Measurements from ENCODE around the gene NPHS1. TPM values are rescaled to one million over a fixed set of nuclear protein-coding genes. Genes with fewer than 3 reads are reported as not detected.
"Not testable (repeated sequence)": the region's sequence is repeated elsewhere in the genome, so short reads cannot be mapped to it uniquely, and the experiment has no call there.

NPHS1 gene
- total and polyA plus RNA-seq, 2 donors: 0.34 to 2.4 TPM

DNA sequence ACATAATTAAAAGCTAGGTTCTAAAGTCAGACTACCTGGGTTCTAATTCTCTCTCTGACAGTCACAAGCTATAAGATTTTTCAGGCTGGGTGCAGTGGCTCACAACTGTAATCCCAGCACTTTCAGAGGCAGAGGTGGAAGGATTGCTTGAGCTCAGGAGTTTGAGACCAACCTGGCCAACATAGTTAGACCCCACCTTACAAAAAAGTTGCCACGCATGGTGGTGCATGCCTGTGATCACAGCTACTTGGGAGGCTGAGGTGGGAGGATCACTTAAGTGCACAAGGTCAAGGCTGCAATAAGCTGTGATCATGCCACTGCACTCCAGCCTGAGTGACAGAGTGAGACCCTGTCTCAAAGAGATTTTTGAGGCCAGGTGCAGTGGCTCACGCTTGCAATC lies 42.0 kb upstream of the NPHS1 start:
- WGBS: 100% methylated on average over 2 of the region's 2 CpGs
- Histone ChIP-seq H3K4me1 (ENCODE audit: control insufficient read depth in 2 of 2, insufficient read depth in 2 of 2, low read length in 2 of 2) (peaks cover 6 to 14% of the 10 kb centered on the region in 2 donors), H3K36me3 (ENCODE audit: control insufficient read depth in 2 of 2, insufficient read depth in 2 of 2, low read length in 1 of 2) (peaks cover 64 to 67% of the 10 kb centered on the region in 2 donors), H3K9me3 (ENCODE audit: control insufficient read depth in 2 of 2, insufficient read depth in 1 of 2, low read length in 1 of 2) (no peaks in the 10 kb centered on the region), H3K27ac (ENCODE audit: low read depth in 1 of 2, low read length in 1 of 2) (no peak overlapping the region), H3K4me3 (ENCODE audit: low read length in 2 of 2) (no peak overlapping the region), H3K27me3 (ENCODE audit: control insufficient read depth in 2 of 2, insufficient read depth in 1 of 2, low read length in 1 of 2) (no peaks in the 10 kb centered on the region)
- no peak for DNase-seq (ENCODE audit: low read depth in 6 of 9, low spot score in 9 of 9)

DNA sequence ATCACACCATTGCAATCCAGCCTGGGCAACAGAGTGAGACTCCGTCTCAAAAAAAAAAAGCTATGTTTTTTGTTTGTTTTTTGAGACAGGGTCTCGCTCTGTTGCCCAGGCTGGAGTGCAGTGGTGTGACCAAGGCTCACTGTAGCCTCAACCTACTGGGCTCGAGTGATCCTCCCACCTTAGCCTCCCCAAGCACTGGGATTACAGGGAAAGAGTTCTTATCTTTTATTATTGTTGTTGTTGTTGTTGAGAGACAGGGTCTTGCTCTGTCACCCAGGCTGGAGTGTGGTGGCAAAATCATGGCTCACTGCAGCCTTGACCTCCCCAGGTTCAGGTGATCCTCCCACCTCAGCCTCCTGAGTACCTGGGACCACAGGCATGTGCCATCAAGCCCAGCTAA lies 39.5 kb upstream of the NPHS1 start:
- H3K9me3 ChIP-seq (ENCODE audit: control insufficient read depth in 2 of 2, insufficient read depth in 1 of 2, low read length in 1 of 2); H3K4me1 ChIP-seq (ENCODE audit: control insufficient read depth in 2 of 2, insufficient read depth in 2 of 2, low read length in 2 of 2); H3K4me3 ChIP-seq (ENCODE audit: low read length in 2 of 2); H3K27ac ChIP-seq (ENCODE audit: low read depth in 1 of 2, low read length in 1 of 2); DNase-seq (ENCODE audit: low read depth in 6 of 9, low spot score in 9 of 9); H3K27me3 ChIP-seq (ENCODE audit: control insufficient read depth in 2 of 2, insufficient read depth in 1 of 2, low read length in 1 of 2): not testable (repeated sequence)
- WGBS: 99% methylated on average over 3 of the region's 3 CpGs
- H3K36me3 ChIP-seq (ENCODE audit: control insufficient read depth in 2 of 2, insufficient read depth in 2 of 2, low read length in 1 of 2): peaks cover 70 to 71% of the 10 kb centered on the region in 2 donors

DNA sequence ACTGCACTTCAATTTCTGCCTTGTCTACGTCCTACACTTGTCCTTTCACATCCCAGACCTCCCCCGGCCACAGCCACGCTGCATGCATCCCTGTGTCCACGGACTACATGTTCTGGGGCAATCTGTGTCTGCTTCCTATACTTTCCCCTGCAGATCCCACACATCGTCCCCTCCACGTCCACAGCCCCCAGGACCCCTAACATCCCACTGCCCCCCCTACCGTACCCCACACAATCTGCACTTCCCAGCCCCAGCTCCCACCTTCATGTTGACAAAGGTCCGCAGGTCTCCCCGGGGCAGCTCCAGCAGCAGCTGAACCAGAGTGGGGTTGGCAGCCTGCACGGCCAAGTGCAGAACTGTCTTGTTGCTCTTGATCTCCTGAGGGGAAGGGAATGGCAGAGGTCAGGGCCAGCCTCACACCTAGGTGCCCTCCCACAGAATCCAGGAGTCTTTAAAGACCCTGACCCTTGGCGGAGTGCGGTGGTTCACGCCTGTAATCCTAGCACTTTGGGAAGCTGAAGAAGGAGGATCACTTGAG lies 37.9 kb upstream of the NPHS1 start:
- Histone ChIP-seq H3K27me3 (ENCODE audit: control insufficient read depth in 2 of 2, insufficient read depth in 1 of 2, low read length in 1 of 2) (no peaks in the 10 kb centered on the region), H3K27ac (ENCODE audit: low read depth in 1 of 2, low read length in 1 of 2) (no peak overlapping the region), H3K4me1 (ENCODE audit: control insufficient read depth in 2 of 2, insufficient read depth in 2 of 2, low read length in 2 of 2) (no peaks in the 10 kb centered on the region), H3K36me3 (ENCODE audit: control insufficient read depth in 2 of 2, insufficient read depth in 2 of 2, low read length in 1 of 2) (peaks cover 55 to 61% of the 10 kb centered on the region in 2 donors), H3K4me3 (ENCODE audit: low read length in 2 of 2) (no peak overlapping the region), H3K9me3 (ENCODE audit: control insufficient read depth in 2 of 2, insufficient read depth in 1 of 2, low read length in 1 of 2) (no peaks in the 10 kb centered on the region)
- WGBS: 97% methylated on average over 13 of the region's 13 CpGs
- DNase-seq (ENCODE audit: low read depth in 6 of 9, low spot score in 9 of 9): no peak

DNA sequence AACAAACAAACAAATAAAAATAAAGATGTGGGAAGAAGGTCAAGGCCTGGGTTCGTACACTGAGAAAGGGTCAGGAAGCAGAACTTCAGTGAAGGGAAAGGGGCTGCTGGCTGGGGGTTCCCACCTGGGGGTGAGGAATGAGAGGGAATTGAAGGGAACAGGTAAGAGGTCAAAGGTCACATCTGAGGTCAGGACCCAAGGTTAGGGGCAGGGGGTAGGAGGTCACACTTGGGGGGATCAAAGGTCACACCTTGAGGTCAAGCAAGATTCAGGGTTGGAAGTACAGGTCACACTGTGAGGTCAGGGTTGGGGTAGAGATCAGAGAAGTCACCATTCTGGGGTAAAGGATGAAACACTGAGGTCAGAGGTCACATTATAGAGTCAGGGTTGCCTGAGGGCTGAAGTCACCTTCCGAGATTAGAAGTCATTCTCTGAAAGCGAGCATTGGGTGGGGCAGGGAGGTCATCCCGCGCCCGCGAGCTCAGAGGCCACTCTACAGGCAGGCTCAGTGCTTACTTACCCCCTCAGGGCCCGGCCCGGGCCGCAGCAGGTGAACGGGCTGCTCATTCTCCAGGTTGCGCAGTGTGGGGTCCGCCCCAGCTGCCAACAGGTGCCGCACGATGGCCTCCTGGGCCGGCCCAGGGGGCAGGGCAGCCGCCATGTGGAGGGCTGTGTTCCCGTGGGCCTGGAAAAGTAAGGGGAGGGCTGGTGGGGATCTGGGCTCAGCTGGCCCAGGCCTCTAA lies 37.2 kb upstream of the NPHS1 start:
- Histone ChIP-seq H3K4me3 (ENCODE audit: low read length in 2 of 2) (no peak overlapping the region), H3K36me3 (ENCODE audit: control insufficient read depth in 2 of 2, insufficient read depth in 2 of 2, low read length in 1 of 2) (peaks cover 52 to 57% of the 10 kb centered on the region in 2 donors), H3K9me3 (ENCODE audit: control insufficient read depth in 2 of 2, insufficient read depth in 1 of 2, low read length in 1 of 2) (no peaks in the 10 kb centered on the region), H3K4me1 (ENCODE audit: control insufficient read depth in 2 of 2, insufficient read depth in 2 of 2, low read length in 2 of 2) (no peaks in the 10 kb centered on the region), H3K27me3 (ENCODE audit: control insufficient read depth in 2 of 2, insufficient read depth in 1 of 2, low read length in 1 of 2) (no peaks in the 10 kb centered on the region), H3K27ac (ENCODE audit: low read depth in 1 of 2, low read length in 1 of 2) (no peak overlapping the region)
- DNase-seq (ENCODE audit: low read depth in 6 of 9, low spot score in 9 of 9): no peak
- WGBS: 99% methylated on average over 18 of the region's 18 CpGs

DNA sequence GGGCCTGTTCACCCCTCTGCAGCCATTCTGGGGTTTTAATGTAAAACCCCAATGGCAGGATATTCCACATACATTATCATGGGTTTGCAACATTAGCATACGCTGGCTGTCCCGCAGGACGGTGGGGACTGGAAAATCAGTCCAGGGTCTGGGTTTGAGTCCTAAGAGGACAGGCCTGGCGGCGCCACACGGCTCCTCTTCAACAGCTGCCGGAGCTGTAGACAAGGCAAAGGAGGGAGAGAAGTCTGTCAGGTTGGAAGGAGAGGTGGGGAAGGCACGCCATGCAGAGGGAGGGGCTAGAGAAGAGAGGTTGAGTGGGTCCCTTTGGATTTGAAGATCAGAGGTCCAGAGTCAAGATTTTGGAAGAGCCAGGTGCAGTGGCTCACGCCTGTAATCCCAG lies 36.1 kb upstream of the NPHS1 start:
- Histone ChIP-seq H3K4me3 (ENCODE audit: low read length in 2 of 2) (no peak overlapping the region), H3K36me3 (ENCODE audit: control insufficient read depth in 2 of 2, insufficient read depth in 2 of 2, low read length in 1 of 2) (peaks cover 43 to 49% of the 10 kb centered on the region in 2 donors), H3K27me3 (ENCODE audit: control insufficient read depth in 2 of 2, insufficient read depth in 1 of 2, low read length in 1 of 2) (no peaks in the 10 kb centered on the region), H3K4me1 (ENCODE audit: control insufficient read depth in 2 of 2, insufficient read depth in 2 of 2, low read length in 2 of 2) (no peaks in the 10 kb centered on the region), H3K27ac (ENCODE audit: low read depth in 1 of 2, low read length in 1 of 2) (no peak overlapping the region), H3K9me3 (ENCODE audit: control insufficient read depth in 2 of 2, insufficient read depth in 1 of 2, low read length in 1 of 2) (no peaks in the 10 kb centered on the region)
- WGBS: 98% methylated on average over 9 of the region's 9 CpGs
- DNase-seq (ENCODE audit: low read depth in 6 of 9, low spot score in 9 of 9): no peak

DNA sequence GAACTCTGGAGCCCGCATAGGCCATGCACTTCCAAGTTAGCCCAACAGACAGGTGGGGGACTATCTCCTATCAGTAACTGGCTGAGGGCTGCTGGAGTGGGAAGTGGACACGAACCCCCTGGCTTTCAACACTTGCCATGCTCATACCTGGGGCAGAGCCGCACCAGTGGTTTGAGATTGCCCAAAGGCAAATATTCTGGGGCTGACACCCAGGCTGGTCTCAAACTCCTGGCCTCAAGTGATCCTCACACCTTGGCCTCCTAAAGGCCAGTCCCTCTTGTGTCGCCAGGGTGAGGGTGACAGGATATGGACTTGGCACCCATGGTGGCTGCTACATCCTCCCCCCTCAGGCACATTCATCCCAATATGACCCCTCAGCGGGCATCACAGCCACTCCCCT lies 34.9 kb upstream of the NPHS1 start:
- peaks cover 34 to 41% of the 10 kb centered on the region in 2 donors for H3K36me3 ChIP-seq (ENCODE audit: control insufficient read depth in 2 of 2, insufficient read depth in 2 of 2, low read length in 1 of 2)
- WGBS: 98% methylated on average over 5 of the region's 5 CpGs

DNA sequence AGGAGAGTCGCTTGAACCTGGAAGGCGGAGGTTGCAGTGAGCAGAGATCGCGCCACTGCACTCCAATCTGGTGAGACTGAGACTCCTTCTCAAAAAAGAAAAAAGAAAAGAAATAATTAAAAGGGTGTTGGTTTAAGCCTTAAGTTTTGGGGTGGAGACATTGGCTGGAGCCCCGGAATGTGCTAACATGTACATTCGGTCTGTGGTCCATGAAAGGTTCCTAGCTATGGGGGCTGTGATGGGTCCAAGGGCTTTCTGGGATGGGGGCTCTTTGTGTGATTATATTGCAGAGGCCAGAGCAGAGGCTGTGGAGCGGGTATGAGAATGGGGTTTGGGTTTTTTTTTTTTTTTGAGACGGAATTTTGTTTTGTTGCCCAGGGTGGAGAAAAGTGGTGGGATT lies 33.6 kb upstream of the NPHS1 start:
- no peaks in the 10 kb centered on the region for H3K4me1 ChIP-seq (ENCODE audit: control insufficient read depth in 2 of 2, insufficient read depth in 2 of 2, low read length in 2 of 2)
- DNase-seq (ENCODE audit: low read depth in 6 of 9, low spot score in 9 of 9): no peak
- peaks cover 32 to 37% of the 10 kb centered on the region in 2 donors for H3K36me3 ChIP-seq (ENCODE audit: control insufficient read depth in 2 of 2, insufficient read depth in 2 of 2, low read length in 1 of 2)
- no peak overlapping the region for H3K27ac ChIP-seq (ENCODE audit: low read depth in 1 of 2, low read length in 1 of 2)
- 96% methylated on average over 7 of the region's 8 CpGs for WGBS
- H3K27me3 ChIP-seq (ENCODE audit: control insufficient read depth in 2 of 2, insufficient read depth in 1 of 2, low read length in 1 of 2): no peaks in the 10 kb centered on the region
- H3K4me3 ChIP-seq (ENCODE audit: low read length in 2 of 2): no peak overlapping the region
- no peaks in the 10 kb centered on the region for H3K9me3 ChIP-seq (ENCODE audit: control insufficient read depth in 2 of 2, insufficient read depth in 1 of 2, low read length in 1 of 2)

More for the DNA sequence above, 34.9 kb upstream of the NPHS1 start:
- DNase-seq (ENCODE audit: low read depth in 6 of 9, low spot score in 9 of 9): no peak
- no peak overlapping the region for H3K27ac ChIP-seq (ENCODE audit: low read depth in 1 of 2, low read length in 1 of 2)
- H3K4me3 ChIP-seq (ENCODE audit: low read length in 2 of 2): no peak overlapping the region
- H3K4me1 ChIP-seq (ENCODE audit: control insufficient read depth in 2 of 2, insufficient read depth in 2 of 2, low read length in 2 of 2): no peaks in the 10 kb centered on the region
- H3K27me3 ChIP-seq (ENCODE audit: control insufficient read depth in 2 of 2, insufficient read depth in 1 of 2, low read length in 1 of 2): no peaks in the 10 kb centered on the region
- H3K9me3 ChIP-seq (ENCODE audit: control insufficient read depth in 2 of 2, insufficient read depth in 1 of 2, low read length in 1 of 2): no peaks in the 10 kb centered on the region

DNA sequence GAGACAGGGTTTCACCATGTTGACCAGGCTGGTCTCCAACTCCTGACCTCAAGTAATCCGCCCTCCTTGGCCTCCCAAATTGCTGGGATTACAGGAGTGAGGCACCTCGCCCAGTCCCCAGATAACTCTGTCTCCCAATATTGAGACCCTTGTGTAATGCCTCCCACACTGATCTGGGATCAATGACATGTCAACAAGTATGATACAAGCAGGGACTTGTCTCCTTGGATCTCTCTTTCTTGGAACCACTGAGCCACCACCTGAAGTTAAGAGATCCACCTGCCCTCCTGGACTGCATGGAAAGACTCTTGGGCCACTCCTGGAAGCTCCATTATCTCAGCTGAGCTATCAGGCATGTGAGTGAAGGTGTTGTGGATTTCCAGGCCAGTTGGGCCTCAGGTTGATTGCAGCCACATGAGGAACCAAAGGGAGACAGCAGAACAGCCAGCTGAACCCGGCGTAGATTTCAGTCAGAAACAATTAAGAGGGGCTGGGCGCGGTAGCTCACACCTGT lies 33.0 kb upstream of the NPHS1 start:
- Histone ChIP-seq H3K4me1 (ENCODE audit: control insufficient read depth in 2 of 2, insufficient read depth in 2 of 2, low read length in 2 of 2) (no peaks in the 10 kb centered on the region), H3K4me3 (ENCODE audit: low read length in 2 of 2) (no peak overlapping the region), H3K27me3 (ENCODE audit: control insufficient read depth in 2 of 2, insufficient read depth in 1 of 2, low read length in 1 of 2) (no peaks in the 10 kb centered on the region), H3K27ac (ENCODE audit: low read depth in 1 of 2, low read length in 1 of 2) (no peak overlapping the region), H3K9me3 (ENCODE audit: control insufficient read depth in 2 of 2, insufficient read depth in 1 of 2, low read length in 1 of 2) (no peaks in the 10 kb centered on the region), H3K36me3 (ENCODE audit: control insufficient read depth in 2 of 2, insufficient read depth in 2 of 2, low read length in 1 of 2) (peaks cover 26 to 33% of the 10 kb centered on the region in 2 donors)
- WGBS: 96% methylated on average over 6 of the region's 6 CpGs
- DNase-seq (ENCODE audit: low read depth in 6 of 9, low spot score in 9 of 9): no peak

DNA sequence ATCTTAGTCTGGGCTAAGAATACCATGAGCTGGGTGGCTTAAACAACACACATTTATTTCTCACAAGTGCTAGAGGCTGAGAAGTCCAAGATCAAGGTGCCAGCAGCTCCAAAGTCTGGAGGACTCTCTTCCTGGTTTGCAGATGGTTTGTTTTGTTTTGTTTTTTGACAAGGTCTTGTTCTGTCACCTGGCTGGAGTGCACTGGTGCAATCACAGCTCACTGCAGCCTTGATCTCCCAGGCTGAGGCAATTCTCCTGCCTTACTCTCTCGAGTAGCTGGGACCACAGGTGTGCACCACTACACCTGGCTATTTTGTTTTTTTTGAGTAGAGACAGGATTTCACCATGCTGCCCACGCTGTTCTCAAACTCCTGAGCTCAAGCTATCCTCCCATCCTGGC lies 31.6 kb upstream of the NPHS1 start:
- Histone ChIP-seq H3K9me3 (ENCODE audit: control insufficient read depth in 2 of 2, insufficient read depth in 1 of 2, low read length in 1 of 2) (no peaks in the 10 kb centered on the region), H3K27me3 (ENCODE audit: control insufficient read depth in 2 of 2, insufficient read depth in 1 of 2, low read length in 1 of 2) (peaks cover 0 to 12% of the 10 kb centered on the region in 2 donors), H3K4me1 (ENCODE audit: control insufficient read depth in 2 of 2, insufficient read depth in 2 of 2, low read length in 2 of 2) (peaks cover 0 to 2% of the 10 kb centered on the region in 2 donors), H3K27ac (ENCODE audit: low read depth in 1 of 2, low read length in 1 of 2) (no peak overlapping the region), H3K36me3 (ENCODE audit: control insufficient read depth in 2 of 2, insufficient read depth in 2 of 2, low read length in 1 of 2) (peaks cover 12 to 19% of the 10 kb centered on the region in 2 donors), H3K4me3 (ENCODE audit: low read length in 2 of 2) (no peak overlapping the region)
- DNase-seq (ENCODE audit: low read depth in 6 of 9, low spot score in 9 of 9): no peak
- 80% methylated on average over 2 of the region's 2 CpGs for WGBS
